Measurements from ENCODE around the gene RHBDL1.

- TF ChIP-seq CTCF (IDR thresholded peaks at IDR 0.05) (peak; percentile 90), ZFX (IDR thresholded peaks at IDR 0.05; ENCODE audit: borderline replicate concordance) (no peak)
Observed at GRCh38 chr16:648071-648780, 27.2 kb upstream of the RHBDL1 start.

Data from 22Rv1 (cell line).